Subcutaneous preadipocyte (primary cell): Measurements from ENCODE around the gene SLC34A2. TPM values are rescaled to one million over a fixed set of nuclear protein-coding genes. Genes with fewer than 3 reads are reported as not detected.

Experiments
- small RNA-seq: library from RNA; depleted of rRNA; stranded (forward); fragments of <200 nt; gene quantifications from one replicate; pipeline ENCODE3, GENCODE V24; 2012
- total RNA-seq: library from RNA; depleted of rRNA; stranded (reverse); fragments of >200 nt; gene quantifications from 2 replicates; pipeline ENCODE4 v1.2.3, GENCODE V29; 2012

The SLC34A2 gene, protein sequence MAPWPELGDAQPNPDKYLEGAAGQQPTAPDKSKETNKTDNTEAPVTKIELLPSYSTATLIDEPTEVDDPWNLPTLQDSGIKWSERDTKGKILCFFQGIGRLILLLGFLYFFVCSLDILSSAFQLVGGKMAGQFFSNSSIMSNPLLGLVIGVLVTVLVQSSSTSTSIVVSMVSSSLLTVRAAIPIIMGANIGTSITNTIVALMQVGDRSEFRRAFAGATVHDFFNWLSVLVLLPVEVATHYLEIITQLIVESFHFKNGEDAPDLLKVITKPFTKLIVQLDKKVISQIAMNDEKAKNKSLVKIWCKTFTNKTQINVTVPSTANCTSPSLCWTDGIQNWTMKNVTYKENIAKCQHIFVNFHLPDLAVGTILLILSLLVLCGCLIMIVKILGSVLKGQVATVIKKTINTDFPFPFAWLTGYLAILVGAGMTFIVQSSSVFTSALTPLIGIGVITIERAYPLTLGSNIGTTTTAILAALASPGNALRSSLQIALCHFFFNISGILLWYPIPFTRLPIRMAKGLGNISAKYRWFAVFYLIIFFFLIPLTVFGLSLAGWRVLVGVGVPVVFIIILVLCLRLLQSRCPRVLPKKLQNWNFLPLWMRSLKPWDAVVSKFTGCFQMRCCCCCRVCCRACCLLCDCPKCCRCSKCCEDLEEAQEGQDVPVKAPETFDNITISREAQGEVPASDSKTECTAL
- not detected in 2 replicates for total RNA-seq

GRCh38 chr4:25654971-25655963 lies at the start of gene SLC34A2:
TSS of gene SLC34A2 (plus strand) at chr4:25655851. CDS start at chr4:25662501, 6,650 bp downstream.

Small RNAs within 50 kb of the gene (small RNA-seq; reads per million reads assigned to genes)
- gene AC092436.3 (not detected), gene MTND4LP22 (not detected), gene RPS29P11 (not detected)

Other genes starting within 250 kb of the SLC34A2 start
- gene SEL1L3, start 207.1 kb downstream of the SLC34A2 start, total RNA-seq: 1.8 and 5.7 TPM in 2 replicates